ENCODE results near the gene ETV5.
"Not testable (repeated sequence)": the region's sequence is repeated elsewhere in the genome, so short reads cannot be mapped to it uniquely, and the experiment has no call there.

The ETV5 gene

GRCh38 chr3:186022931-186023330 lies 86.0 kb downstream of the ETV5 start:
- no peak for DNase-seq (ENCODE audit: low read depth)

- DNase-seq (ENCODE audit: low read depth): peak; percentile 70
Observed at GRCh38 chr3:186021673-186022362, 87.1 kb downstream of the ETV5 start.

- not testable (repeated sequence) for DNase-seq (ENCODE audit: low read depth)
Observed at GRCh38 chr3:186021250-186021649, 87.6 kb downstream of the ETV5 start.

GRCh38 chr3:186019288-186019687 lies 89.6 kb downstream of the ETV5 start:
- not testable (repeated sequence) for DNase-seq (ENCODE audit: low read depth)

- DNase-seq (ENCODE audit: low read depth): no peak
Observed at GRCh38 chr3:186014866-186015265, 94.0 kb downstream of the ETV5 start.

- DNase-seq (ENCODE audit: low read depth): no peak
Observed at GRCh38 chr3:186013312-186013711, 95.6 kb downstream of the ETV5 start.

GRCh38 chr3:186012137-186012536 lies 96.8 kb downstream of the ETV5 start:
- no peak for DNase-seq (ENCODE audit: low read depth)

GRCh38 chr3:186004671-186005070 lies 104.2 kb downstream of the ETV5 start:
- no peak for DNase-seq (ENCODE audit: low read depth)

GRCh38 chr3:186004209-186004608 lies 104.7 kb downstream of the ETV5 start:
- no peak for DNase-seq (ENCODE audit: low read depth)

GRCh38 chr3:186003610-186004009 lies 105.3 kb downstream of the ETV5 start:
- DNase-seq (ENCODE audit: low read depth): no peak

- DNase-seq (ENCODE audit: low read depth): no peak
Observed at GRCh38 chr3:186002884-186003472, 105.9 kb downstream of the ETV5 start.

GRCh38 chr3:186001842-186002241 lies 107.0 kb downstream of the ETV5 start:
- DNase-seq (ENCODE audit: low read depth): no peak

GRCh38 chr3:185999221-185999620 lies 109.7 kb downstream of the ETV5 start:
- DNase-seq (ENCODE audit: low read depth): no peak

- DNase-seq (ENCODE audit: low read depth): no peak
Observed at GRCh38 chr3:185998136-185998535, 110.8 kb downstream of the ETV5 start.

- no peak for DNase-seq (ENCODE audit: low read depth)
Observed at GRCh38 chr3:185997130-185997529, 111.8 kb downstream of the ETV5 start.
